HEK293T (cell line): Measurements from ENCODE around the gene ZNF324B.

ENCODE experiments used
- BHLHE40 ChIP-seq: fragments of 450-650 bp; IDR thresholded peaks from 2 replicates; pipeline ENCODE4 v1.6.1; 2016; ENCODE audit warnings: mild to moderate bottlenecking, moderate library complexity, borderline replicate concordance
- NFRKB ChIP-seq: fragments of 450-650 bp; IDR thresholded peaks from 2 replicates; pipeline ENCODE4 v1.6.1; 2016; ENCODE audit warnings: mild to moderate bottlenecking, moderate library complexity
- SUZ12 ChIP-seq: fragments of 450-650 bp; IDR thresholded peaks from 2 replicates; pipeline ENCODE4 v1.6.1; 2016; ENCODE audit warnings: mild to moderate bottlenecking
- TARDBP ChIP-seq: fragments of 450-650 bp; IDR thresholded peaks from 2 replicates; pipeline ENCODE4 v1.6.1; 2016

DNA sequence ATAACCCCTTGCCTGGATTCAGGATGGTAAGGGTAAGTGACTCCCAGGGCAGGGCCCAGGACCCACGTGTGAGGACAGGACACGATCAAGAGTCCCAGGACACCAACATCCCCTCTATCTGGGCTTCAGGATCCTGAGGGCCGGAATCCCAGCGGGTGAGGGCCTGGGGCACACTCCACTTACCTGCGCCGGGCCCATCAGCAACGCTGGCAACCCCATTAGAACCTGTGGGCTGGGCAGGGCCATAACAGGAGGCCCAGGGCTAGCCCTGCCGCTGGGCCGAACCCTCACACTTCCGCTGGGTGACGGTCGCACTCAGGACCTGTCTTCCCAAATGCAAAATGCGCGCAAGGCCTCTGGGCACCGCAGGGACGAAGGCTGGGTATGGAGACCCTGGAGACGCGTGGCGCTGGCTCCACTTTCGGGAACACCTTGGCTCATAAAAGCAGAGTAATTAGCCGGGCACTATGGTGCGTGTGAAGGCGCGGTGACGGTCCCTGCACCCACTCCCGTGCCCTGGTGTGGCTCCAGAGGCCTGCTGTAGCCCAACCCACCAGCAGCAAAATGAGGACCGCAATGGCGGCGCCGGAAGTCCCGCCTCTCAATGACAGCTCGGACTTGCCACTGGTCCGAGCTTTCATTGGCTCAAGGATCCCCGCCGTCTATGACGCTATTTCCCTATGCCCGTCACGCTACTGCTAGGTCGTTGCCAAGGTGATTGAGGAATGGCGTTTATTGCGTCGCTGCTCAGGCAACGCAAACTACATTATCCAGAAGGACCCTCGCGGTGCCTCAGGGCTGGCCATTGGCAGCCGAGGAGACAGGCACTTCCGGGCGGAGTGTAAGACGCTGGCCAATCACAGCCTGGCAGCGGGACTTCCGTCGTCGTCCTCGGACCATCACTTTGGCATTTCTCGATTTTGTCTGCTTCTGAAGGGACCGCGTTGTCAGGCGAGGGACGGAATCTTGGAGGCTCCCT lies 11.6 kb upstream of the ZNF324B start, which contains the start of gene ZNF132:
- TF ChIP-seq NFRKB (no peak), SUZ12 (no peak), BHLHE40 (no peak), TARDBP (no peak)
